LNCAP (cell line): Measurements from ENCODE around the gene BHLHE41.

Experiments
- CTCF ChIP-seq: fragments of 450-650 bp; IDR thresholded peaks from 2 replicates; pipeline ENCODE4 v1.5.1; 2017; ENCODE audit warnings: mild to moderate bottlenecking

The BHLHE41 gene

GRCh38 chr12:26080911-26081310 is 43.9 kb downstream of the BHLHE41 start:
- TF ChIP-seq CTCF: no peak

- no peak for TF ChIP-seq CTCF
Observed at GRCh38 chr12:26077915-26078702, 46.7 kb downstream of the BHLHE41 start.
